CD14-positive monocyte (primary cell): ENCODE data around the gene URI1. TPM values are rescaled to one million over a fixed set of nuclear protein-coding genes. Genes with fewer than 3 reads are reported as not detected.

Experiments
- DNase-seq, 3 donors: peaks; one replicate each; pipeline ENCODE4 v3.0.0-alpha.2; 2011 to 2022
- H2AFZ ChIP-seq: 2 replicates; pipeline ENCODE4 v1.6.0; 2012; ENCODE audit warnings: mild to moderate bottlenecking, low read depth, low read length, inconsistent platforms; ENCODE audit not compliant: insufficient read depth, poor library complexity, severe bottlenecking
- H3K27ac ChIP-seq, 2 donors: 1 replicate in 1 of 2; 2 replicates in 1 of 2; pipeline ENCODE4 v1.5.1; 2012 to 2013; ENCODE audit warnings: low read length in 2 of 2, control low read depth in 1 of 2, inconsistent platforms in 1 of 2, low read depth in 1 of 2, mild to moderate bottlenecking in 1 of 2
- H3K27me3 ChIP-seq, 2 donors: one replicate each; pipeline versions ENCODE4 v1.6.0 to v1.6.1; 2011 to 2013; ENCODE audit warnings: low read length in 2 of 2; ENCODE audit not compliant: control insufficient read depth in 2 of 2, insufficient read depth in 2 of 2
- H3K36me3 ChIP-seq, 2 donors: replicated peaks in 1 of 2; 1 replicate in 1 of 2; 2 replicates in 1 of 2; pipeline versions ENCODE4 v1.5.1 to v1.6.1; 2012 to 2013; ENCODE audit warnings: low read length in 2 of 2, control low read depth in 1 of 2, inconsistent platforms in 1 of 2, mild to moderate bottlenecking in 1 of 2; ENCODE audit not compliant: insufficient read depth in 2 of 2, control insufficient read depth in 1 of 2
- H3K4me1 ChIP-seq, 2 donors: 1 replicate in 1 of 2; 2 replicates in 1 of 2; pipeline versions ENCODE4 v1.5.1 to v1.6.1; 2012 to 2013; ENCODE audit warnings: low read length in 2 of 2, control low read depth in 1 of 2, inconsistent platforms in 1 of 2, mild to moderate bottlenecking in 1 of 2, moderate library complexity in 1 of 2; ENCODE audit not compliant: insufficient read depth in 2 of 2, control insufficient read depth in 1 of 2
- H3K4me2 ChIP-seq: replicated peaks from 2 replicates; pipeline ENCODE3; 2012; ENCODE audit warnings: low read length, moderate library complexity, mild to moderate bottlenecking; ENCODE audit not compliant: poor library complexity, severe bottlenecking; ENCODE audit errors: extremely low read depth
- H3K4me3 ChIP-seq, 3 experiments: fragments of 200-600 bp in 1 of 3; sonication (generic) in 1 of 3; replicated peaks in 1 of 3; 1 replicate in 2 of 3; 2 replicates in 1 of 3; pipeline ENCODE4 v1.5.1; 2011 to 2013; ENCODE audit warnings: low read length in 3 of 3, mild to moderate bottlenecking in 3 of 3, control low read depth in 2 of 3, low read depth in 2 of 3, inconsistent platforms in 1 of 3, moderate library complexity in 1 of 3
- H3K79me2 ChIP-seq: 2 replicates; pipeline ENCODE4 v1.6.0; 2012; ENCODE audit warnings: mild to moderate bottlenecking, control low read depth, inconsistent platforms, low read length, moderate library complexity; ENCODE audit not compliant: insufficient read depth
- H3K9ac ChIP-seq: 2 replicates; pipeline ENCODE4 v1.6.0; 2017; ENCODE audit warnings: low read length, mild to moderate bottlenecking; ENCODE audit not compliant: insufficient read depth, poor library complexity, severe bottlenecking
- H3K9me3 ChIP-seq, 2 donors: replicated peaks in 1 of 2; 1 replicate in 1 of 2; 2 replicates in 1 of 2; pipeline versions ENCODE4 v1.5.1 to v1.6.1; 2012 to 2013; ENCODE audit warnings: low read length in 2 of 2, control low read depth in 1 of 2; ENCODE audit not compliant: control insufficient read depth in 1 of 2, insufficient read depth in 1 of 2
- H4K20me1 ChIP-seq: 2 replicates; pipeline ENCODE4 v1.6.0; 2012; ENCODE audit warnings: mild to moderate bottlenecking, low read length, control low read depth, moderate library complexity; ENCODE audit not compliant: insufficient read depth
- H3K27ac Mint-ChIP-seq, 7 donors: one replicate each; pipeline ENCODE4 v1.8.0; 2020; ENCODE audit warnings: mild to moderate bottlenecking in 7 of 7, mixed read lengths in 7 of 7, moderate library complexity in 6 of 7, inconsistent platforms in 2 of 7
- H3K27me3 Mint-ChIP-seq, 3 donors: one replicate each; pipeline ENCODE4 v1.8.0; 2021 to 2022; ENCODE audit warnings: low read depth in 3 of 3, mild to moderate bottlenecking in 3 of 3, mixed read lengths in 3 of 3, moderate library complexity in 3 of 3, inconsistent platforms in 1 of 3
- H3K36me3 Mint-ChIP-seq, 2 donors: one replicate each; pipeline ENCODE4 v1.8.0; 2020; ENCODE audit warnings: mixed read lengths in 2 of 2, inconsistent platforms in 1 of 2, mild to moderate bottlenecking in 1 of 2
- H3K4me1 Mint-ChIP-seq: one replicate; pipeline ENCODE4 v1.8.0; 2020; ENCODE audit warnings: mild to moderate bottlenecking, mixed read lengths
- H3K4me3 Mint-ChIP-seq, 2 donors: one replicate each; pipeline ENCODE4 v1.8.0; 2020; ENCODE audit warnings: mild to moderate bottlenecking in 2 of 2, mixed read lengths in 2 of 2, moderate library complexity in 1 of 2
- H3K9me3 Mint-ChIP-seq, 7 donors: one replicate each; pipeline ENCODE4 v1.8.0; 2020 to 2022; ENCODE audit warnings: mixed read lengths in 7 of 7, mild to moderate bottlenecking in 6 of 7, moderate library complexity in 6 of 7, inconsistent platforms in 2 of 7
- CTCF ChIP-seq: fragments of 200-600 bp; IDR thresholded peaks from one replicate; pipeline ENCODE4 v1.8.0; 2022; ENCODE audit warnings: antibody characterized with exemption, mild to moderate bottlenecking
- WGBS: methylation state at CpG from one replicate; pipeline ENCODE4 v1.1.5; 2013; ENCODE audit warnings: missing lambda C conversion rate; ENCODE audit not compliant: insufficient coverage; 5-methylcytosine and 5-hydroxymethylcytosine counted together
- intact Hi-C, 2 donors: fragments of 100-400 bp; cut with micrococcal nuclease; formaldehyde crosslinking; loops; one replicate each; pipeline versions ENCODE4 v1.15.0 to v1.15.1; 2023
- polyA plus RNA-seq, 3 donors: library from polyadenylated mRNA; depleted of rRNA in 1 of 3; unstranded in 2 of 3; stranded (reverse) in 1 of 3; fragments of 300-500 nt in 2 of 3; fragments of >200 nt in 1 of 3; fragmentation: Illumina TruSeq in 2 of 3; gene quantifications; 1 replicate in 2 of 3; 2 replicates in 1 of 3; pipeline ENCODE4 v1.2.3, GENCODE V29; 2012 to 2021

URI1 gene
- polyA plus RNA-seq, 3 donors, result 5.3 to 19.3 (median 9.7) TPM

- Histone ChIP-seq H4K20me1 (no peaks in the 10 kb centered on the region), H3K36me3 (no peaks in the 10 kb centered on the region), H3K27ac (no peak overlapping the region), H3K79me2 (no peaks in the 10 kb centered on the region), H3K4me1 (no peaks in the 10 kb centered on the region), H3K9ac (no peak overlapping the region), H2AFZ (no peak overlapping the region), H3K4me2 (no peak overlapping the region), H3K4me3 (no peak overlapping the region), H3K9me3 (peaks cover 0 to 20% of the 10 kb centered on the region in 2 donors), H3K27me3 (no peaks in the 10 kb centered on the region)
- no CpG with 5 or more reads among the region's 3 CpGs for WGBS
- DNase-seq, result no peak
- H3K27me3 Mint-ChIP-seq, result peaks cover 0 to 5% (median 2%) of the 10 kb centered on the region in 3 donors
- H3K4me1 Mint-ChIP-seq, result no peaks in the 10 kb centered on the region
- H3K4me3 Mint-ChIP-seq, result no peak overlapping the region
- H3K27ac Mint-ChIP-seq, result no peak overlapping the region
- no peaks in the 10 kb centered on the region for H3K36me3 Mint-ChIP-seq
- no peak for TF ChIP-seq CTCF
- intact Hi-C loops, result no loop called here
- H3K9me3 Mint-ChIP-seq, result peaks cover 17 to 33% (median 29%) of the 10 kb centered on the region in 7 donors
Measured at GRCh38 chr19:29934257-29934656, 7.8 kb upstream of the URI1 start.

GRCh38 chr19:29934781-29935180 is 7.3 kb upstream of the URI1 start:
- WGBS, result no CpG with 5 or more reads among the region's 1 CpG
- no peak overlapping the region for H3K4me3 ChIP-seq

More at GRCh38 chr19:29934781-29935180, 7.3 kb upstream of the URI1 start:
- intact Hi-C loops, result no loop called here
- no peaks in the 10 kb centered on the region for H3K27me3 ChIP-seq
- no peak overlapping the region for H3K27ac ChIP-seq
- H3K79me2 ChIP-seq, result no peaks in the 10 kb centered on the region
- Mint-ChIP-seq H3K27me3 (peaks cover 0 to 5% (median 2%) of the 10 kb centered on the region in 3 donors), H3K36me3 (no peaks in the 10 kb centered on the region), H3K4me3 (no peak overlapping the region), H3K9me3 (peaks cover 17 to 33% (median 31%) of the 10 kb centered on the region in 7 donors), H3K4me1 (no peaks in the 10 kb centered on the region), H3K27ac (no peak overlapping the region)
- H3K36me3 ChIP-seq, result no peaks in the 10 kb centered on the region
- no peak overlapping the region for H3K4me2 ChIP-seq
- no peak for TF ChIP-seq CTCF
- H3K4me1 ChIP-seq, result no peaks in the 10 kb centered on the region
- H3K9me3 ChIP-seq, result peaks cover 0 to 20% of the 10 kb centered on the region in 2 donors
- DNase-seq, result no peak
- no peak overlapping the region for H2AFZ ChIP-seq
- H4K20me1 ChIP-seq, result no peaks in the 10 kb centered on the region
- no peak overlapping the region for H3K9ac ChIP-seq
